ENCODE measurements around the gene SCNN1A. TPM values are rescaled to one million over a fixed set of nuclear protein-coding genes. Genes with fewer than 3 reads are reported as not detected.

SCNN1A gene
- total RNA-seq, 1 experiment from 2014 or later: 111 TPM

DNA sequence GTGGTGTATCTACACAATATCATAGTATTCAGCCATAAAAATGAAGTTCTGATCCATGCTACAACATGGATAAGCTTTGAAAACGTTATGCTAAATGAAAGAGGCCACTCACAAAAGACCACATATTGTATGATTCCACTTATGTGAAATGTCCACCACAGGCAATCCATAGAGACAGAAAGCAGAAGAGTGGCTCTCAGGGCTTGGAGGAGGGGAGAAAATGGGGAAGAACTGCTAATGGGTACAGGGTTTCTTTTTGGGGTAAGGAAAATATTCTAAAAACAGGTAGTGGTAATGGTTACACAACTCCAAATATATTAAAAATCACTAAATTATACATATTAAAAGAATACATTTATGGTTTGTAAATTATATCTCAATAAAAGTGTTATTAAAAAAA is 16.5 kb downstream of the SCNN1A start:
- no peak for DNase-seq
- Histone ChIP-seq H3K23me2 (ENCODE audit: insufficient read length, low read depth, low read length, poor library complexity, severe bottlenecking) (peaks cover 4% of the 10 kb centered on the region), H2BK20ac (ENCODE audit: low read depth, low read length, poor library complexity, severe bottlenecking) (no peak overlapping the region), H2BK15ac (ENCODE audit: low read depth, low read length) (no peak overlapping the region), H2AK5ac (ENCODE audit: insufficient read length, low read length) (no peak overlapping the region), H3K79me2 (ENCODE audit: insufficient read depth, low read length) (no peaks in the 10 kb centered on the region), H3K14ac (ENCODE audit: insufficient read depth, low read length) (no peak overlapping the region), H4K8ac (replicated peaks; ENCODE audit: insufficient read length, low read depth, low read length) (no peak overlapping the region), H4K91ac (ENCODE audit: insufficient read length, low read depth, low read length) (no peak overlapping the region), H3K23ac (ENCODE audit: insufficient read length, low read depth, low read length) (no peak overlapping the region), H3K27me3 (ENCODE audit: insufficient read depth, low read length) (no peaks in the 10 kb centered on the region), H4K5ac (ENCODE audit: insufficient read length, low read depth, low read length) (no peak overlapping the region), H3K18ac (ENCODE audit: insufficient read length, low read depth, low read length) (no peak overlapping the region), H2BK12ac (ENCODE audit: insufficient read length, low read depth, low read length) (no peak overlapping the region), H2BK120ac (ENCODE audit: low read depth, low read length, poor library complexity, severe bottlenecking) (no peak overlapping the region), H3K79me1 (ENCODE audit: insufficient read depth, low read depth, low read length, poor library complexity, severe bottlenecking) (no peaks in the 10 kb centered on the region), H2BK5ac (ENCODE audit: insufficient read length, low read length) (no peak overlapping the region), H3K56ac (ENCODE audit: insufficient read length, low read depth, low read length) (no peak overlapping the region), H3K4me1 (ENCODE audit: insufficient read depth, low read length) (no peaks in the 10 kb centered on the region; the same call in 1 of the 2 replicates), H3K9ac (ENCODE audit: extremely low read depth, insufficient read length, low read length) (no peak overlapping the region), H3K27ac (ENCODE audit: insufficient read length, low read depth, low read length) (no peak overlapping the region), H3K4ac (ENCODE audit: low read depth, low read length) (no peak overlapping the region), H4K20me1 (ENCODE audit: control insufficient read depth, insufficient read depth, insufficient read length) (peaks cover 3% of the 10 kb centered on the region), H3T11ph (ENCODE audit: low read length) (no peak overlapping the region), H2AFZ (ENCODE audit: low read length) (no peak overlapping the region), H3K4me2 (ENCODE audit: insufficient read depth, insufficient read length, low read length) (no peak overlapping the region), H3K9me3 (ENCODE audit: control insufficient read depth, low read depth, low read length) (no peaks in the 10 kb centered on the region)
- TF ChIP-seq, protein P1, sequence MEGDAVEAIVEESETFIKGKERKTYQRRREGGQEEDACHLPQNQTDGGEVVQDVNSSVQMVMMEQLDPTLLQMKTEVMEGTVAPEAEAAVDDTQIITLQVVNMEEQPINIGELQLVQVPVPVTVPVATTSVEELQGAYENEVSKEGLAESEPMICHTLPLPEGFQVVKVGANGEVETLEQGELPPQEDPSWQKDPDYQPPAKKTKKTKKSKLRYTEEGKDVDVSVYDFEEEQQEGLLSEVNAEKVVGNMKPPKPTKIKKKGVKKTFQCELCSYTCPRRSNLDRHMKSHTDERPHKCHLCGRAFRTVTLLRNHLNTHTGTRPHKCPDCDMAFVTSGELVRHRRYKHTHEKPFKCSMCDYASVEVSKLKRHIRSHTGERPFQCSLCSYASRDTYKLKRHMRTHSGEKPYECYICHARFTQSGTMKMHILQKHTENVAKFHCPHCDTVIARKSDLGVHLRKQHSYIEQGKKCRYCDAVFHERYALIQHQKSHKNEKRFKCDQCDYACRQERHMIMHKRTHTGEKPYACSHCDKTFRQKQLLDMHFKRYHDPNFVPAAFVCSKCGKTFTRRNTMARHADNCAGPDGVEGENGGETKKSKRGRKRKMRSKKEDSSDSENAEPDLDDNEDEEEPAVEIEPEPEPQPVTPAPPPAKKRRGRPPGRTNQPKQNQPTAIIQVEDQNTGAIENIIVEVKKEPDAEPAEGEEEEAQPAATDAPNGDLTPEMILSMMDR (conservative IDR thresholded peaks at IDR 0.05): no peak
- Mint-ChIP-seq H3K4me1 (peaks cover 16 to 19% of the 10 kb centered on the region in 2 experiments), H3K4me3 (no peak overlapping the region), H3K27ac (peak overlapping the region in 1 of 3 experiments; percentile 60; a peak in 1 of 7 replicates), H3K36me3 (ENCODE audit: insufficient read depth in 1 of 3, low read depth in 3 of 3) (peaks cover 32 to 75% (median 71%) of the 10 kb centered on the region in 3 experiments), H3K27me3 (ENCODE audit: low read depth) (no peaks in the 10 kb centered on the region), H3K9me3 (no peaks in the 10 kb centered on the region)
- no CpG with 5 or more reads among the region's 1 CpG for WGBS (ENCODE audit: extremely low coverage, insufficient read length, low lambda C conversion rate)

Data from H9 (cell line).